Activated CD4-positive, alpha-beta T cell treated with anti-CD3 and anti-CD28 coated beads for 24 hours (primary cell): Measurements from ENCODE around the gene PI4KA.

ENCODE experiments used
- DNase-seq, 2 donors: peaks; one replicate each; pipeline ENCODE4 v3.0.0-alpha.2; 2020; ENCODE audit warnings: low read depth in 2 of 2

Gene PI4KA

DNA sequence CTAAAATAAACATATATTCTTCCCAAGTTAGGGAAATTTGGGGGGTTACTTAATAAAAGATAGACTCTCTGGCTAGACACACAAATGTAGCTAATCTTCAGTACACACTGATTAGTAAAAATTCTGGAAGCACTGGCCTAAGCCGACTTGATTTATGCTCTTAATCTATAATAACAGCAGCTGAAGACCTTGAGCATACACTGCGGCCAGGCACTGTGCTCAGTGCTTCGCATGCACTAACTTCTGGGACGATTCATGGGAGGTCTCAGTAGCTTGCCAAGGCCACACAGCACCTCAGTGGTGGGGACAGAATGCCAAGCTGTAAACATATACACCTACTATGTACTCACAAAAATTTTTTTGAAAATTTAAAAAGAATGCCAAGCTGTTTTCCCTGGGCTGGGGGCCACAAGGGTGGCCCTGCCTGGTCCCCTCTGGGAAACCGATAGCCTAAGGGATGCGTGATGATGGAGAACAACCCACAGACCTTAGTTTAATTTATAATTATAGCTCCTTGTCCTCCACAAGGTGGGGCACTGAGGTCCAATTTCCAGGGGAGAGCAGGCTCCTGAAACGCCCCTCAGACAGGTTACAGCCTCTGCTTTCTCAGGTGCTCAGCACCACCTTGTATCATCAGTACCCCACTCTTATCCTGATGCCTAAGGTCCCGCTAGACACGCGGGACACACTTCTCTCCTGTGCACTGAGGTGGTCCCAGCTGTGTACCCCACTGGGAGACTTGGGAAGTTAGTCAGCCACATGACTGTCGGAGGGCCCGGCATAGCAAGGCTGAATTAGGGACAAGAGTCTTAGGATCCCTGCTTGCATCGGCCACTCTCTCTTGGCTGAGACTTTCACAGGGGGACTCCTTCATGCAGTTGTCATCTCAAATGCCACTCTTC, 64.6 kb downstream of the PI4KA start:
- DNase-seq = no peak

DNA sequence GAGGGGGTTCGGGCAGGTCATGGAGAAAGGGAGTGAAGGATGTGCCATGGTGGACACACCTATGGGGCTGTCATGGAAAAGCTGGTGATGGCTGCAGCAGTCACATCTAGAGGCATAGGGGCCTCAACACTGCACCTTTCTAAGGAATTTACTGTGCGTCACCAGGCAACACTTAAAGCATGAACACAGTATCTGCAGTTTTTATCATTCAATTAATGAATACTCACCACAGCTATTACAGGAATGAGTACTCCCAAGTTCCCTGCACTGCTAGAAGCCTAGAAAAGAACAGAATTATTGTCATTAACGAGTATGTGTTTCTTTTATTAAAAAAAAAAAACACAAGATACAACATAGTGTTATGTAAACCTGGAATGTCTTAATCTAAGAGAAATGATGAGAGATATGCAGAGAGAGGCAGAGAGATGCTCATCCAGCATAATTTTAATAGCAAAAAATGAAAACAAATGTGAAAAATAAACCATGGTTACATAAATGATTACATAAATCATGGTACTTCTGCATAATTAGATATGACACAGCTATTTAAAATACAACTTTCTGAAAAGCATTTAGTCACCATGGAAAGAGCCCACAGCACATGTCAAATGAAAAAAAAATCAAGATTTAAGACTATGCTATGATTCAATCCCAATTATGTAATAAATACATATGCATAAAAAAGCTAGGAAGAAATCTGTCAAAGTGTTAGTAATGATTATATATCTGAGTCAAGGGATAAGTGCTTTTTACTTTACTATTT, 65.5 kb downstream of the PI4KA start:
- no peak for DNase-seq

DNA sequence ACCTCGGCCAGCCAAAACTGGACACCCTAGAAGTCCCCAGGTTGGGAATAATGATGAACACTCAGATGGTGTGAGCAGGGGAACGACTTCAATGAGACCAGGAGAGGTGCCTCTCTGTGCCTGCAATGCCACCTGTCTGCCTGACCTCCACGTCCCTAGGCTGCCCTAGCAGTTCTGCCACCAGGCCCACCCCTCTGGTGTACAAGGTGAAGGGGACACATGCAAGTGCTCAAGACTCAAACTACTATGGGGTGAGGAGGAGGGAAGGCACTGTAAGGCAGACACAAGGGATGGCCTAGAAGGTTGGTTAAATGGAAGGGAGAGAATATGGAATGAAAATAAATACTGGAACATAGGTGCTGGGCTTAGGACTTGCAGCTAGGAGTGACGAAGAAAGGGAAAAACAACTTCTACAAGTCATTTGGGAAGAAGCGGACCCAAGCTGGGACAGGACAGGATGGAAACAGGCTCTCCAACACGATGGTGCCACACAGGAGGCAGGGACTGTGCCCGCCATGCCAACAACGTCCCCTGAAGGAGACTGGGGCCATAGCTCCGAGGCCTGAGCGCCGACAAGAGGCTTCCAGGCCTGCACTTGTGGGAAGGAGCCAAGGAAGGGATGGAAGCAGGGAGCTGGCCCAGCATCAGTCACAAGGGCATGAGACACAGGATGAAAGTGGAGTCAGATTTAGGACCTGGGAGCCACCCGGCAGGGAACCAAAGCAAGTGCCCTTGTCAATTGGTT, 66.2 kb downstream of the PI4KA start:
- DNase-seq = no peak

DNA sequence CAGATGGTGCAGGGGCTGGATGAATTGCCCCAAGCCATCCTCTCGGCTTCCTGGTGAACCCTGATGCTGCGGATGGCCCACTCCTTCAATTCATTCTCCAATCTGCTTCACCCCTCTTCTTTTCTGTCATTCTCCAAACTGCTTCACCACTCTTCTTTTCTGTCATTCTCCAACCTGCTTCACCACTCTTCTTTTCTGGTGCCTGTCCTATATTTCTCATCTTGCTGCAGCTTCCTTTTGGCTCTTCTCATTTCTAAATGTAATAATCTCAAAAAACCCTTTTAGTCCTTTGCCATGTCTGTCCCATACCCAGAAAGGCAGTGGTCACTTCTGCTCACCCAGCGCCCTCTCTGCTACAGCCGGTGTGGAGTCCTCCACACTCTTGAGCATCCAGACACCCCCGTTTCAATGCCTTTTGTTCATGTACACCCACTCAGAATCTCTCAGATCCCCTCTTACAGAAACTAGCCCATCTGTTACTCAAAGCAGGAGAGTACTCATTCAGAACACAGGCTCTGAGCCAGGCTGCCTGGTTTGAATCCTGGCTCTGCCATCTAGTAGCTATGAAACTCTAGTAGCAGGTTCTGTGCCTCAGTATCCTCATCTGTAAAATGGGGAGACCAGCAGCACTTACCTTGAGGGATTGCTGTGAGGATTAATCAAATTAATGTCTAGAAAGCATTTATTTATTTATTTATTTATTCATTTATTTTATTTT, 69.8 kb downstream of the PI4KA start:
- no peak for DNase-seq

DNA sequence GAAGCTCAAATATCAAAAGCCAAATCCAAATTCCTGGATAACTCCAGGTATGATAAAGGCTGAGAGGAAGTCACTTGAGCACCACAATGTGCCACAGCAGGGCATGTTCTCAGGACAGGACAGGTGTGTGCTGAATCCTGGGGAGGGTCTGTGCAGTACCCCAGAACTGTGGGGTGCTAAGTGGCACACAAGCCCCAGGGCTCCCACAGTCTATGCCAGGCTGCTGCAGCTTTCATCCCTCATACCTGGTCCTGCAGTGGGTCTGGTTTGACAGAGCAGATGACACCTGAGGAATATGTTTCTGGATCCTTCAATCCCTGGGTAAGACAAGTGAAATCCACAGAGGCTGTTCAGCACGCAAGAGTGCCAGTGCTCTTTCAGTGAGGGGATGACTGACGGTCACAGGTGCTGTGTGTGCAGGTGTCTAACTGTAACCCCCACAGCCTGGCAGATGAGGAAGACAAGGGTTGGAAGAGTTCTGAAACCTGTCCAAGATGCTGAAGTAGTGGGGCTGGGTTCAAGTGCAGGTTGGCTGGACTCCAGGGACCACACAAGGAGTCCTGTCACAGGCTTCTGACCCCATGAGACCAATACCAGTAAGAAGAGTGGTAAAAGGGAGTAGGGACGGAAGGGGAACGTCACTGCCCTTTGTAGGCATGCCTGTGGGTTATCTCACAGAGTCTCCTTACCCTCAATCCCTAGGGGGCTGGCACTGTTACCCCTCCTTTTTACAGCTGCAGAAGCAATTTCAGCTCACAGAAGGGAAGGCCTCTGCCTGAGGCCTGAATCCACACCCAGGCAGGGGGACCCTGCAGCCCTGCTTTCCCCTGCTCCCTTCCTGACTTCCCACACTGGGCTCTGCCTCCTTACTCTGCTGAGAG, 70.6 kb downstream of the PI4KA start:
- no peak for DNase-seq

DNA sequence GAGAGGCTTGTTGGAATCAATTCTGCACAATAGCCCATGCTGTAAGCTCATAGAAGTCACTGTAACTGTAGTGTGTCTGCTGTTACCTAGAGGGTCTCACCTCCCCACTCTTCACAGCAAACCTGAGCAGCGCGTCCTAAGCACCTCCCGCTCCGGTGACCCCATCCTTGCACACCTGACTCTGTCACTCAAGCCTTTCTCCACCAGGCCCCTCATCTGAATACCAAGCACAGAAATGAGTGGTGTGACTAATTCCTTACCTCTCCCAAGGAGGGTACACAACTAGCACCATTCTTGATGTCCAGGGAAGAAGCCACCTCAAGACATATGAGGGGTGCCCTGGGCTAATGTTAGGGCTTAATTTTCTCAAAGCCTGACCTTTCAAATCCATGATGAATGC, 71.4 kb downstream of the PI4KA start:
- no peak for DNase-seq

DNA sequence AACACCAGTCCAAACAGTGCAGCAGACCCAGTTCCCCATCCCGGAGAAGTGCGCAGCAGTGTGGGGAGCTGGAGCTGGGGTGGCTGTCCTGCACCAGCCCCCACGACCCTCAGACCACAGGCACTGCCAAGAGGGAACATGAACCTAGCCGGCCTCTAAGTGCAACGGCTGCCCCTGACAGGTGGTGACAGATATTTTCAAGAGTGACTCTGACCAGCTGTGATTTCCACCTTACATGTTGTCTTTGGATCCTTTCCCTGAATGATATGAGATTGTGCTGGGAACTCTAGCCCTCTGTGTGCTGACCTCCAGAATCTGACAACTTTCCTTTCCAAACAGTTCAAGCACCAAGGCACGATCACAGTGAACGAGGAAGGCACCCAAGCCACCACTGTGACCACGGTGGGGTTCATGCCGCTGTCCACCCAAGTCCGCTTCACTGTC, 72.1 kb downstream of the PI4KA start:
- no peak for DNase-seq

DNA sequence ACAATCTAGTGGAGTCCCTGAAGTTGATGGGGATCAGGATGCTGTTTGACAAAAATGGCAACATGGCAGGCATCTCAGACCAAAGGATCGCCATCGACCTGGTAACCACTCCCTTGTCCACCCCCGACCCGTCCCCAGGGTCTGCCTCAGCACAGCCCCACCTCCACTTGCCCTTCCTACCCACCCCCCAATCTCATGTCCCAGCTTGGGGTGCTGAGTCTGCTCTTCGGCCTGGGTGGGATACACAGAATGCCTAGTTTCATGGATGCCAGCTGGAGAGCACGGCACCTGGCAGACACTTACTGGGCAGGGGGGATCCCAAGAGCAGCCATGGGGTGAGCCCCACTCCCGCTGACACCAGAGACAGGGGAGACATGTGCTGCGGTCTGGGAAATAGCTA, 72.6 kb downstream of the PI4KA start:
- DNase-seq = no peak

DNA sequence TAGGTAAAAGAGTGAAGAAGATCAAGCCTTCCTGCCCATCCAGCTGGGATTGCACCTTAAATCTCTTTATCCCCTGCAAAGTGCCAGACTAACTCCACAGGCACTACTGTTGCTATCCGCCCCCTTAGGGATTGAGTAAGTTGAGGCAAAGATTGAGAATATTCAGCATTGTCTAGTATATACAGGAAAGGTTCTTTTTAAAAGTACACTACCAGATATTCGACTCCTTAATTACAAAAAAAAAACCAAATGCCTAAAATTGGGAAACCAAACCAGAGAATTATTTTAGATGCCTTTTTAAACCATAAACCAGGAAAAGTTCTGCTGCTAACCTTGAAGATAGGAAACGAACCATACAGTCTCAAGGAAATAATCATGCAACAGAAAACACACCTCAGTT, 73.2 kb downstream of the PI4KA start:
- DNase-seq = no peak

DNA sequence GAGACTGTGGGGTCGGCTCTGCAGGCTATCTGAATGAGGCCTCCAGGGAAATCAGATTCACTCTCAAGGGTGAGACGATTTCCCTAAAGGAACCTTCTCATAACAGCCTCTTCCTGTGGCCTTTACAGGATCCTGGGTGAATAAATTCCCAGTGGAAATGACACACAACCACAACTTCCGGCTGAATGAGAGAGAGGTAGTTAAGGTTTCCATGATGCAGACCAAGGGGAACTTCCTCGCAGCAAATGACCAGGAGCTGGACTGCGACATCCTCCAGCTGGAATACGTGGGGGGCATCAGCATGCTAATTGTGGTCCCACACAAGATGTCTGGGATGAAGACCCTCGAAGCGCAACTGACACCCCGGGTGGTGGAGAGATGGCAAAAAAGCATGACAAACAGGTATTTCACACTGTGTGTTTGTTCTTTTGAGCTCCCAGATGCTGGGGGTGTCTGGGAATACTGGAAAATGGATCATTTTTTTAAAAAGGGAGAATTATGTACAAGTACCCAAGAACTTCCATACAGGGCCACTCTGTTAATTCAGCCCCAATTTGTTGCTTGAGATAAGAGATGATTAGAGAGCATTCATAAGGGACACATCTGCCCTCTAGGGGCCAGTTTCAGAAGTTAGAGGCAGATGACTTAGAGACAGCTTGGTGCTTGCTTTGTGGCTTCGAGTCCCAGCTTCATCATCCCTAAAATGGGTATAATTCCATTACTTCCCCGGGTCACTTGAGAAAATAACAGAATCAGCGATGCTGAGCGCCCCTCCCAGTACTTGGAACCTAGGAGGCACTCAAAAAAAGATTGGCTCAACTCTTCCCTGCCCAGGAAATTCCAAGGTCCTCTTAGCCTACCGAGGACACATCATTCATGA, 74.5 kb downstream of the PI4KA start:
- DNase-seq = peak; percentile 28 to 31

DNA sequence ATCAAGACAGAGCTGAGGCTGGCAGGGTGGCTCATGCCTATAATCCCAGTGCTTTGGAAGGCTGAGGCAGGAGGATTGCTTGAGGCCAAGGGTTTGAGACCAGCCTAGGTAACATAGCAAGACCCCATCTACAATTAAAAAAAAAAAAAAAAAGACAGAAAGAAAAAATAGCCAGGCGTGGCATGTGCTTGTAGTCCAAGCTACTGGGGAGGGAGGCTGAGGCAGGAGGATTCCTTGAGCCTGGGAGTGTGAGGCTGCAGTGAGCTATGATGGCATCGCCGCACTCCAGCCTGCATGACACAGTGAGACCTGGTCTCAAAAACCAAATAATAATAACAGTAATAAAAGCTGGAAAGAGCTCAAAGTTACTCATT, 75.3 kb downstream of the PI4KA start:
- no peak for DNase-seq

DNA sequence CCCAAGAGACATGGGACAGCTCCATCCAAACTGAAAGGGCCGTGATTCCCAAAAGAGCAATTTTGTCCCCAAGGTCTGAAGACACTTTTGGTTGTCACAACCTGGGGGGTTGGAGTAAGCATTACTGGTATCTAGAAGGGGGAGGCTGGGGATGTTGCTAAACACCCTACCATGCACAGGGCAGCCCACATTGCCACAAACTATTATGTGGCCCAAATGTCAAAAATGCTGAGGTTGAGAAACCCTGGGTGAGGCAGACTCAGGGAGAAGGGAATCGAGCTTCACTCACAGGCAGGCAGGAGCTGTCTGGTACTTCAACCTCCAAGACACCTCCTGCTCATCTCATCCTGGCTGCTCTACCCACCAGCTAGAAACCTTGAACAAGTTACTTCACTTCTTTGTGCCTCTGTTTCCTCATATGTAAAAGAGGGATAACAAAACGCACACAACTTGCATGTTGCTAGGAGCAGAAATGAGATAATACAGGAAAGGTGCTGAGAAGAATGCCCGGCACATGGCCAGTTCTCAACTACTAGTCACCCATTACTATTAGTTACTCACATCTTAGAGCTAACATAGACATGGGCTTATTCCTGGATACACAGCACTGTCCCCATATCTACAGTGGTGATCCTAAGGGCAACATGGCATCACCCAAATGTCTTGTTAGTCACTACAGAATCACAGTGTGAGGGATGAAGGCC, 75.9 kb downstream of the PI4KA start:
- no peak for DNase-seq

DNA sequence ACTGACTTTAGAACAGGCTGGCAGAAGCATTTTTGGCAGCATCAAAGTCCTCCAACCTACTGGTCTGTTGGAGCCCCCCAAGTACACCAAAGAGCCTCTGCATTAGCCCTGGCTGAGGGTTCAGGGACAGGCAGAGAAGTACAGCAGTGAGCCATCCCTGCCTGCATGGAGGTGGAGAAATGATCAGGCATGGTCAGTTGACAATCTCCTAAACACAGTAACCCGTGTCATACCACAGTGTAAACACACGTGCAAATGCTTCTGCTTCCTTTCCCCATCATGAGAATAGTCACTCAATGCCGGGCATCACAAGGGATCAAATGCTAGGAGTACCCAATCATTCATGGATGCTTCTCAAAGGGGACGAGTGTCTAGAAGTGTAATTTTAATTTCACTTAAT, 76.5 kb downstream of the PI4KA start:
- DNase-seq = no peak

DNA sequence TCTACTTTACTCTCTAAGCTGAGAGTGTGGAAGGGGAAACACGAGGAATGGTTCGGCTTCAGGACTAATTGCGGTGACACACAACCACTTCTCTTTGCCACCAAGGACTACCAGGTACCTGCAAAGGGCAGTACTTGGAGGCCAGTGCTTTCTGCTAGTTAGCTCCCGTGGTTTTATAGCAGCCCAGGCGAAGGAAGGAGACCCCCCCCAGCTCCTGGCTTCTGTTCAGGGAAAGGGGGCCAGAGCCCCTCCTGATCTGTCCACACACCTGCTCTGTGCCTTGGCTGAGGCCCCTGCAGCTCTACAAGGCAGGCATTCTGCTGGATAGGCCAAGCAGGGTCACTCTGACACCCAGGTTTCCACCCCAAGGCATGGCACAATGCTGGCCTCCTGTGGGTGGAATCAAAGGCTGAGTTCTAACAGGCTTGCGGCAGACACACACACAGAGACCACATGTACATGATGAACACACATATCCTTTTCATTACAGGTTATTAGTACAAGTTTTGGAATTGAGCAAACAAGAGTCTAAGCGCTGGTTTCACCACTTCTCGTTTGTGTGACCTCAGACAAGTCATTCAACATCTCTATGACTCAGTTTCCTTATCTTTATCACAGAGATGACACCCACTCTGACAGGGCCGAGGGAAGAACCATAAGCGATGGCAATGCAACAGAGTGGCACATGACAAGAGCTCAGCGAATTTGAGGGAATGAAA, 77.2 kb downstream of the PI4KA start:
- DNase-seq = peak in 1 of 2 donors; percentile 7

DNA sequence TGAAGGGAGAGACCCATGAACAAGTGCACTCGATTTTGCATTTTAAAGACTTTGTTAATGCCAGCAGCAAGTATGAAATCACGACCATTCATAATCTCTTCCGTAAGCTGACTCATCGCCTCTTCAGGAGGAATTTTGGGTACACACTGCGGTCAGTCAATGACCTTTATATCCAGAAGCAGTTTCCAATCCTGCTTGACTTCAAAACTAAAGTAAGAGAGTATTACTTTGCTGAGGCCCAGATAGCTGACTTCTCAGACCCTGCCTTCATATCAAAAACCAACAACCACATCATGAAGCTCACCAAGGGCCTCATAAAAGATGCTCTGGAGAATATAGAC, 78.8 kb downstream of the PI4KA start:
- no peak for DNase-seq

DNA sequence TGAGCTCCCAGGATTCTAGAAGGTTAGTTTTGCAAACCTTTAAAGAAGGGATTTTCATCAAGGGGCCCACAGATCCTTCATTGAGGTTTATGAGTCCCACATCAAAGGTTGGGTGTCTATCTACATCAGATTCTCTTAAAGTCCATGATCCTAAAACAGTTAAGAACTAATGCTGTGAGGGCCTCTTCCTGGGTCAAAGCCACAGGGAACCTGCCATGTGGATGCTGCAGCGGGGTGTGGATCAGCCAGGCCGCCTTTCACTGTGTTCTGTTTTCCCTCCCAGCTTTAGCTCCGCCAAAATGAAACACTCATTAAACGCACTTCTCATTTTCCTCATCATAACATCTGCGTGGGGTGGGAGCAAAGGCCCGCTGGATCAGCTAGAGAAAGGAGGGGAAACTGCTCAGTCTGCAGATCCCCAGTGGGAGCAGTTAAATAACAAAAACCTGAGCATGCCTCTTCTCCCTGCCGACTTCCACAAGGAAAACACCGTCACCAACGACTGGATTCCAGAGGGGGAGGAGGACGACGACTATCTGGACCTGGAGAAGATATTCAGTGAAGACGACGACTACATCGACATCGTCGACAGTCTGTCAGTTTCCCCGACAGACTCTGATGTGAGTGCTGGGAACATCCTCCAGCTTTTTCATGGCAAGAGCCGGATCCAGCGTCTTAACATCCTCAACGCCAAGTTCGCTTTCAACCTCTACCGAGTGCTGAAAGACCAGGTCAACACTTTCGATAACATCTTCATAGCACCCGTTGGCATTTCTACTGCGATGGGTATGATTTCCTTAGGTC, 79.4 kb downstream of the PI4KA start:
- no peak for DNase-seq

DNA sequence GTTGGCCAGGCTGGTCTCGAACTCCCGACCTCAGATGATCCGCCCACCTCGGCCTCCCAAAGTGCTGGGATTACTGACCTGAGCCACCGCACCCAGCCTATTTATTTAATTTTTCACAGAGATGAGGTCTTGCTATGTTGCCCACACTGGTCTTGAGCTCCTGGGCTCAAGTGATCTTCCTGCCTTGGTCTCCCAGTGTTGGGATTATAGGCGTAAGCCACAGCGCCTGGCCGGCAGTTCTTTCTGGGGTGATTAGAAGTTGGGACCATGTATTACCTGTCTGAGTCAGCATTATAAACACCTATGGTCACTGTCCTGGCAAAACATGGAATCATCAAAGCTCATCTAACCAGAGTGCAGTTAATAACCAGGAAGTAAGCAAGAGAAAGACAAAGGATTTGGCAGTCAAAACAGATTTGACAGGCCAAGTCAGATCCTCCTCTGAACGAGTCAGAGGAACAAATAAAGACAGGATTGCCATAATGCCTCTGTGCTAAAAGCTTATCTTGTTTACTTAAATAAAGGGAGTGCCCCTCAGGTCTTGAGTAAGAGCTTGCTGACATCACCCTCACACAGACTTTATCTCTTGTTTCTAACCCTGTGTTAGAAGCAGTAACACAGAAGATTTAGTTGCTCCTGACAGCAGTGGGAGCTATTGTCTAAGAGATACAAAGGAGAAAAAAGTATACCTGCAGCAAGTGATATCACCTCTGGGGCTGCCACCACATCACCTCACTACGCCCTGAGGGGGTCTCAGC, 81.0 kb downstream of the PI4KA start:
- DNase-seq = no peak
